Mesothelial cell of epicardium (in vitro differentiated cells): ENCODE measurements around the gene CAPZB. TPM values are rescaled to one million over a fixed set of nuclear protein-coding genes. Genes with fewer than 3 reads are reported as not detected.

Experiments used
- DNase-seq, 2 experiments: peaks; one replicate each; pipeline ENCODE4 v3.0.0; 2021; ENCODE audit warnings: low spot score in 2 of 2; ENCODE audit not compliant: unreplicated experiment in 2 of 2
- H3K27ac Mint-ChIP-seq: 2 replicates; pipeline ENCODE4 v1.8.0; 2021; ENCODE audit warnings: mixed read lengths
- H3K27me3 Mint-ChIP-seq: 2 replicates; pipeline ENCODE4 v1.8.0; 2021; ENCODE audit warnings: low read depth, mixed read lengths
- H3K36me3 Mint-ChIP-seq: 2 replicates; pipeline ENCODE4 v1.8.0; 2021; ENCODE audit warnings: mixed read lengths
- H3K4me1 Mint-ChIP-seq: 2 replicates; pipeline ENCODE4 v1.8.0; 2021; ENCODE audit warnings: mixed read lengths
- H3K4me3 Mint-ChIP-seq: 2 replicates; pipeline ENCODE4 v1.8.0; 2021; ENCODE audit warnings: mild to moderate bottlenecking, moderate library complexity, mixed read lengths
- H3K9me3 Mint-ChIP-seq: 2 replicates; pipeline ENCODE4 v1.8.0; 2021; ENCODE audit warnings: mixed read lengths
- CTCF ChIP-seq: fragments of 200-600 bp; sonication (generic); IDR thresholded peaks from one replicate; pipeline ENCODE4 v1.5.0; 2021; ENCODE audit warnings: antibody characterized with exemption; ENCODE audit not compliant: unreplicated experiment
- total RNA-seq: library from RNA; stranded (reverse); gene quantifications from 3 replicates; pipeline ENCODE4 v1.2.1, GENCODE V29; 2021

CAPZB gene
- total RNA-seq, 1 donor from 2014 or later: 192 TPM

GRCh38 chr1:19404748-19405147 is 80.6 kb downstream of the CAPZB start:
- peak overlapping the region; percentile 55 for H3K27ac Mint-ChIP-seq
- no peaks in the 10 kb centered on the region for H3K9me3 Mint-ChIP-seq
- no peak for TF ChIP-seq CTCF
- peaks cover 48% of the 10 kb centered on the region for H3K4me1 Mint-ChIP-seq
- H3K4me3 Mint-ChIP-seq: no peak overlapping the region
- DNase-seq: no peak
- H3K27me3 Mint-ChIP-seq: no peaks in the 10 kb centered on the region
- H3K36me3 Mint-ChIP-seq: no peaks in the 10 kb centered on the region

- Mint-ChIP-seq H3K4me1 (peaks cover 51% of the 10 kb centered on the region), H3K36me3 (peaks cover 5% of the 10 kb centered on the region), H3K4me3 (no peak overlapping the region), H3K27ac (no peak overlapping the region), H3K27me3 (no peaks in the 10 kb centered on the region), H3K9me3 (no peaks in the 10 kb centered on the region)
- no peak for TF ChIP-seq CTCF
- DNase-seq: no peak
These were observed 82.1 kb downstream of the CAPZB start for GRCh38 chr1:19403256-19403655.

- Mint-ChIP-seq H3K4me3 (no peak overlapping the region), H3K9me3 (no peaks in the 10 kb centered on the region), H3K36me3 (peaks cover 5% of the 10 kb centered on the region), H3K27me3 (no peaks in the 10 kb centered on the region), H3K4me1 (peaks cover 43% of the 10 kb centered on the region), H3K27ac (no peak overlapping the region)
- no peak for TF ChIP-seq CTCF
- DNase-seq: no peak
These were observed 83.1 kb downstream of the CAPZB start for GRCh38 chr1:19402031-19402813.

GRCh38 chr1:19401535-19401889 is 83.8 kb downstream of the CAPZB start:
- Mint-ChIP-seq H3K4me1 (peaks cover 42% of the 10 kb centered on the region), H3K4me3 (no peak overlapping the region), H3K27me3 (no peaks in the 10 kb centered on the region), H3K27ac (peak overlapping the region; percentile 43), H3K36me3 (peaks cover 5% of the 10 kb centered on the region), H3K9me3 (no peaks in the 10 kb centered on the region)
- no peak for TF ChIP-seq CTCF
- no peak for DNase-seq

GRCh38 chr1:19400875-19401534 is 84.3 kb downstream of the CAPZB start:
- peaks cover 39% of the 10 kb centered on the region for H3K4me1 Mint-ChIP-seq
- peaks cover 5% of the 10 kb centered on the region for H3K36me3 Mint-ChIP-seq
- no peaks in the 10 kb centered on the region for H3K27me3 Mint-ChIP-seq
- peak overlapping the region; percentile 68 for H3K27ac Mint-ChIP-seq
- TF ChIP-seq CTCF: no peak
- no peak overlapping the region for H3K4me3 Mint-ChIP-seq
- DNase-seq: no peak
- no peaks in the 10 kb centered on the region for H3K9me3 Mint-ChIP-seq
